HepG2 (cell line): ENCODE measurements around the gene CCDC85C. TPM values are rescaled to one million over a fixed set of nuclear protein-coding genes. Genes with fewer than 3 reads are reported as not detected.

Experiments
- CENPX ChIP-seq: sonication (generic); formaldehyde crosslinking; IDR thresholded peaks from 2 replicates; pipeline ENCODE4 v1.9.0; 2021; ENCODE audit warnings: mild to moderate bottlenecking, missing genetic modification reagents, moderate library complexity
- CSRNP2 ChIP-seq: sonication (generic); formaldehyde crosslinking; conservative IDR thresholded peaks from 2 replicates; pipeline ENCODE4 v1.8.0; 2022; ENCODE audit warnings: low read depth, missing genetic modification reagents
- DBP ChIP-seq: sonication (generic); formaldehyde crosslinking; IDR thresholded peaks from 2 replicates; pipeline ENCODE4 v1.4.0; 2020; ENCODE audit warnings: missing genetic modification reagents; ENCODE audit errors: not compliant biosample characterization
- FOXK1 ChIP-seq: sonication (generic); formaldehyde crosslinking; IDR thresholded peaks from 2 replicates; pipeline ENCODE4 v1.4.0; 2020; ENCODE audit warnings: low read depth, missing genetic modification reagents, borderline replicate concordance
- HOXD1 ChIP-seq: sonication (generic); formaldehyde crosslinking; IDR thresholded peaks from 2 replicates; pipeline ENCODE4 v1.5.0; 2020; ENCODE audit warnings: missing genetic modification reagents
- KDM6A ChIP-seq: IDR thresholded peaks from 2 replicates; pipeline ENCODE4 v1.6.1; 2016; ENCODE audit warnings: low read depth
- MTA3 ChIP-seq: sonication (generic); formaldehyde crosslinking; IDR thresholded peaks from 2 replicates; pipeline ENCODE4 v1.4.0; 2020; ENCODE audit warnings: missing genetic modification reagents
- NFIC ChIP-seq: IDR thresholded peaks from 2 replicates; pipeline ENCODE4 v1.6.1; 2012; ENCODE audit warnings: mild to moderate bottlenecking, low read length, inconsistent platforms
- REPIN1 ChIP-seq: sonication (generic); formaldehyde crosslinking; IDR thresholded peaks from 2 replicates; pipeline ENCODE4 v1.8.0; 2022; ENCODE audit warnings: missing genetic modification reagents, low read depth, mild to moderate bottlenecking, borderline replicate concordance
- RXRB ChIP-seq: IDR thresholded peaks from 2 replicates; pipeline ENCODE4 v1.6.1; 2016; ENCODE audit warnings: borderline replicate concordance, missing genetic modification reagents, missing compliant biosample characterization
- SYNCRIP ChIP-seq: fragments of 200-400 bp; formaldehyde crosslinking; IDR thresholded peaks from 2 replicates; pipeline ENCODE4 v1.6.1; 2018; ENCODE audit warnings: mild to moderate bottlenecking, low read depth, low read length; ENCODE audit not compliant: insufficient read depth
- ZIK1 ChIP-seq: sonication (generic); formaldehyde crosslinking; IDR thresholded peaks from 2 replicates; pipeline ENCODE4 v1.5.0; 2020; ENCODE audit warnings: mild to moderate bottlenecking, low read depth, missing genetic modification reagents, borderline replicate concordance
- ZNF142 ChIP-seq: sonication (generic); formaldehyde crosslinking; IDR thresholded peaks from 2 replicates; pipeline ENCODE4 v1.4.0; 2020; ENCODE audit warnings: missing genetic modification reagents
- ZNF329 ChIP-seq: sonication (generic); formaldehyde crosslinking; IDR thresholded peaks from 2 replicates; pipeline ENCODE4 v1.9.0; 2021; ENCODE audit warnings: low read depth, mild to moderate bottlenecking, missing genetic modification reagents
- ZNF335 ChIP-seq: sonication (generic); formaldehyde crosslinking; IDR thresholded peaks from 2 replicates; pipeline ENCODE4 v1.4.0; 2020; ENCODE audit warnings: missing genetic modification reagents
- ZNF546 ChIP-seq: sonication (generic); formaldehyde crosslinking; conservative IDR thresholded peaks from 2 replicates; pipeline ENCODE4 v1.8.1; 2023; ENCODE audit warnings: mild to moderate bottlenecking, missing genetic modification reagents
- ZNF564 ChIP-seq: sonication (generic); formaldehyde crosslinking; IDR thresholded peaks from 2 replicates; pipeline ENCODE4 v1.8.1; 2023; ENCODE audit warnings: mild to moderate bottlenecking, missing genetic modification reagents
- ZNF589 ChIP-seq: sonication (generic); formaldehyde crosslinking; conservative IDR thresholded peaks from 2 replicates; pipeline ENCODE4 v1.8.0; 2022; ENCODE audit warnings: mild to moderate bottlenecking, moderate library complexity, missing genetic modification reagents
- ZNF761 ChIP-seq: sonication (generic); formaldehyde crosslinking; conservative IDR thresholded peaks from 2 replicates; pipeline ENCODE4 v1.4.0; 2020; ENCODE audit warnings: mild to moderate bottlenecking, missing genetic modification reagents
- ZNF781 ChIP-seq: sonication (generic); formaldehyde crosslinking; IDR thresholded peaks from 2 replicates; pipeline ENCODE4 v1.5.1; 2020; ENCODE audit warnings: borderline replicate concordance, mild to moderate bottlenecking, missing genetic modification reagents; ENCODE audit errors: not compliant biosample characterization
- polyA plus RNA-seq, 8 experiments: library from polyadenylated mRNA; depleted of rRNA in 3 of 8; stranded (reverse) in 7 of 8; unstranded in 1 of 8; fragments of >200 nt; fragmentation: Illumina TruSeq in 4 of 8; extraction: Trizol in 4 of 8; gene quantifications; 2 replicates each; pipeline versions ENCODE4 v1.2.1 to v1.2.3, GENCODE V29; 2011 to 2016; ENCODE audit warnings: low read depth in 4 of 8, missing spikeins in 1 of 8, mixed read lengths in 1 of 8; ENCODE audit not compliant: insufficient read depth in 1 of 8
- total RNA-seq, 5 experiments: library from RNA; depleted of rRNA; stranded (reverse); fragments of >200 nt; fragmentation: Illumina TruSeq; extraction: Trizol; gene quantifications; 2 replicates each; pipeline ENCODE4 v1.2.3, GENCODE V29; 2016; ENCODE audit warnings: low read depth in 1 of 5

CCDC85C gene
- total and polyA plus RNA-seq, 2 of the 13 experiments (the other 11 are each of a cell fraction or from before 2014, with no cell fraction given): 18.8 to 43.8 TPM

GRCh38 chr14:99604278-99604765 lies 315 bp upstream of the CCDC85C start (continued):
- TF ChIP-seq ZNF335 (CRISPR knock-in tag) (no peak), REPIN1 (CRISPR knock-in tag) (no peak), RXRB (CRISPR knock-in tag) (no peak), ZNF329 (CRISPR knock-in tag) (no peak), ZNF761 (no peak), ZNF564 (no peak), HOXD1 (no peak), CENPX (no peak), ZNF781 (no peak), NFIC (no peak), ZIK1 (no peak), ZNF142 (CRISPR knock-in tag) (no peak), MTA3 (no peak), CSRNP2 (no peak), FOXK1 (CRISPR knock-in tag) (no peak; the same call in 1 of the 2 replicates), ZNF546 (CRISPR knock-in tag) (no peak), DBP (no peak), ZNF589 (CRISPR knock-in tag) (no peak), KDM6A (CRISPR knock-in tag) (no peak), SYNCRIP (no peak)
